ENCODE measurements around the gene MET.
A peak's percentile ranks its signal among the peaks of the same experiment; 100 is the strongest.
"Not testable (repeated sequence)": the region's sequence is repeated elsewhere in the genome, so short reads cannot be mapped to it uniquely, and the experiment has no call there.

MET gene

DNA sequence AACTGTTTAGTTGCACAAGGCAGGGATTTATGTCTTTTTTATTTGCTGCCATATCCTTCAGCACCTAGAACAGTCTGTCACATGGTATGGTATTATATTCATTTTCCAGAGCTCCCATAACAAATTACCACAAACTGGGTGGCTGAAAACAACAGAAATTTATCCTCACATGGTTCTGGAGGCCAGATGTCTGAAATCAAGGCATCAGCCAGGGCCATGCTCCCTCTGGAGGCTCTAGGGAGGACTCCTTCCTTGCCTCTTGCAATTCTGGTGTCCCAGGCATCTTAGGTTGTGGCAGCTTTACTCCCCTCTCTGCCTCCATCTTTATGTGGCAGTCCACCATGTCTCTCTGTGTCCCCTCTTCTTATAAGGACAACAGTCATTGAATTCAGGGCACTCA lies 43.1 kb downstream of the MET start:
- Histone ChIP-seq H3K36me3 (ENCODE audit: control insufficient read depth in 1 of 2, insufficient read depth in 2 of 2, low read length in 2 of 2) (no peaks in the 10 kb centered on the region), H2BK12ac (ENCODE audit: low read length) (no peak overlapping the region), H3K79me2 (ENCODE audit: control insufficient read depth, insufficient read depth, low read length, poor library complexity) (no peaks in the 10 kb centered on the region), H2BK120ac (ENCODE audit: insufficient read depth, low read length, poor library complexity) (no peak overlapping the region), H3K4me3 (ENCODE audit: low read depth, low read length) (no peak overlapping the region), H3K9ac (ENCODE audit: low read length) (no peak overlapping the region), H4K12ac (ENCODE audit: low read depth, low read length) (no peak overlapping the region), H4K91ac (ENCODE audit: low read depth, low read length) (no peak overlapping the region), H2BK5ac (ENCODE audit: low read depth, low read length, poor library complexity) (no peak overlapping the region), H2AFZ (ENCODE audit: insufficient read depth, low read length, poor library complexity) (no peak overlapping the region), H3K27ac (ENCODE audit: low read depth, low read length) (no peak overlapping the region), H3K14ac (ENCODE audit: low read length) (no peak overlapping the region), H3K4me1 (ENCODE audit: control insufficient read depth in 1 of 2, insufficient read depth in 2 of 2, low read length in 2 of 2) (peaks cover 0 to 7% of the 10 kb centered on the region in 2 experiments), H3K4me2 (ENCODE audit: low read length) (no peak overlapping the region), H2AK5ac (ENCODE audit: low read length) (no peak overlapping the region), H3K23ac (ENCODE audit: low read length) (no peak overlapping the region), H3K9me3 (ENCODE audit: insufficient read depth, low read depth, low read length) (no peaks in the 10 kb centered on the region), H3K79me1 (ENCODE audit: low read length) (no peaks in the 10 kb centered on the region), H4K8ac (ENCODE audit: low read depth, low read length) (no peak overlapping the region), H3K4ac (ENCODE audit: low read depth, low read length) (no peak overlapping the region), H3K18ac (ENCODE audit: low read length) (no peak overlapping the region), H3K27me3 (ENCODE audit: insufficient read depth, low read length) (no peaks in the 10 kb centered on the region)
- DNase-seq = no peak

DNA sequence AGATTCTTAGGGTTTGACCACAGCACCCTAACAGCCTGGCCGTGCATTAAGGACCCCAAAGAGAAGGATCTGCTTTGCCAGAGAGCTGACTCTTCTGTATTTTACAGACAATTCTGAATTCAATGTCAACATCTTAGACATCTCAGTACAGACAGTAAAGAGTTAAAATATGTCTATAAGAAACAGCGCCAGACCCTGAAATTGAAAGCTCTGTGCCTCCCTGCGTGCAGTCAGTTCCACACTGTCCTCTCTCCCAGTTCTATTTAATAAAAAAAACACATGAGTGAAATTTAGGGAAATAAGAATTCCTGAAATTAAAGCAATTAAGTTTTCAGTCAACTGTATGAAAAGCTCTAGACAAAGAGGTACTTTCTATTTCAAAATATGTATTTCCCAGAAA lies 45.1 kb downstream of the MET start:
- H3K79me2 ChIP-seq (ENCODE audit: control insufficient read depth, insufficient read depth, low read length, poor library complexity) = no peaks in the 10 kb centered on the region
- H3K36me3 ChIP-seq (ENCODE audit: control insufficient read depth in 1 of 2, insufficient read depth in 2 of 2, low read length in 2 of 2) = no peaks in the 10 kb centered on the region
- H3K9me3 ChIP-seq (ENCODE audit: insufficient read depth, low read depth, low read length) = no peaks in the 10 kb centered on the region
- no CpG with 5 or more reads among the region's 3 CpGs for WGBS (ENCODE audit: extremely low coverage, insufficient coverage, insufficient read length)
- no peak overlapping the region for H3K4ac ChIP-seq (ENCODE audit: low read depth, low read length)
- H2BK12ac ChIP-seq (ENCODE audit: low read length) = no peak overlapping the region
- no peak overlapping the region for H4K91ac ChIP-seq (ENCODE audit: low read depth, low read length)
- no peak overlapping the region for H3K4me3 ChIP-seq (ENCODE audit: low read depth, low read length)
- H3K18ac ChIP-seq (ENCODE audit: low read length) = no peak overlapping the region
- H3K27me3 ChIP-seq (ENCODE audit: insufficient read depth, low read length) = no peaks in the 10 kb centered on the region
- no peak for DNase-seq
- H3K79me1 ChIP-seq (ENCODE audit: low read length) = no peaks in the 10 kb centered on the region
- no peak overlapping the region for H3K27ac ChIP-seq (ENCODE audit: low read depth, low read length)
- H2BK5ac ChIP-seq (ENCODE audit: low read depth, low read length, poor library complexity) = no peak overlapping the region
- H3K14ac ChIP-seq (ENCODE audit: low read length) = no peak overlapping the region
- H4K8ac ChIP-seq (ENCODE audit: low read depth, low read length) = no peak overlapping the region
- H3K4me1 ChIP-seq (ENCODE audit: control insufficient read depth in 1 of 2, insufficient read depth in 2 of 2, low read length in 2 of 2) = peaks cover 0 to 4% of the 10 kb centered on the region in 2 experiments
- no peak overlapping the region for H4K12ac ChIP-seq (ENCODE audit: low read depth, low read length)
- no peak overlapping the region for H3K9ac ChIP-seq (ENCODE audit: low read length)
- no peak overlapping the region for H2BK120ac ChIP-seq (ENCODE audit: insufficient read depth, low read length, poor library complexity)
- no peak overlapping the region for H2AFZ ChIP-seq (ENCODE audit: insufficient read depth, low read length, poor library complexity)
- H3K4me2 ChIP-seq (ENCODE audit: low read length) = no peak overlapping the region
- no peak overlapping the region for H3K23ac ChIP-seq (ENCODE audit: low read length)
- H2AK5ac ChIP-seq (ENCODE audit: low read length) = no peak overlapping the region

DNA sequence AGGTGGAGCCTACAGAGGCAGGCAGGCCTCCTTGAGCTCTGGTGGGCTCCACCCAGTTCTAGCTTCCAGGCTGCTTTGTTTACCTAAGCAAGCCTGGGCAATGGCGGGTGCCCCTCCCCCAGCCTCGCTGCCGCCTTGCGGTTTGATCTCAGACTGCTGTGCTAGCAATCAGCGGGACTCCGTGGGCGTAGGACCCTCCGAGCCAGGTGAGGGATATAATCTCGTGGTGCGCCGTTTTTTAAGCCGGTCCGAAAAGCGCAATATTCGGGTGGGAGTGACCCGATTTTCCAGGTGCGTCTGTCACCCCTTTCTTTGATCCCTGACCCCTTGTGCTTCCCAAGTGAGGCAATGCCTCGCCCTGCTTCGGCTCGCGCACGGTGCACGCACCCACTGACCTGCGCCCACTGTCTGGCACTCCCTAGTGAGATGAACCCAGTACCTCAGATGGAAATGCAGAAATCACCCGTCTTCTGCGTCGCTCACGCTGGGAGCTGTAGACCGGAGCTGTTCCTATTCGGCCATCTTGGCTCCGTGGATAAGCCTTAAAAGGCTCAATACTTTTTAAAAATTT lies 52.0 kb downstream of the MET start:
- H2BK120ac ChIP-seq (ENCODE audit: insufficient read depth, low read length, poor library complexity); H3K18ac ChIP-seq (ENCODE audit: low read length); H3K27ac ChIP-seq (ENCODE audit: low read depth, low read length); H3K4me3 ChIP-seq (ENCODE audit: low read depth, low read length); H3K23ac ChIP-seq (ENCODE audit: low read length); H3K36me3 ChIP-seq (ENCODE audit: control insufficient read depth in 1 of 2, insufficient read depth in 2 of 2, low read length in 2 of 2); H3K4me2 ChIP-seq (ENCODE audit: low read length); H2BK5ac ChIP-seq (ENCODE audit: low read depth, low read length, poor library complexity); H2AFZ ChIP-seq (ENCODE audit: insufficient read depth, low read length, poor library complexity); DNase-seq; H2BK12ac ChIP-seq (ENCODE audit: low read length); H3K27me3 ChIP-seq (ENCODE audit: insufficient read depth, low read length); H3K14ac ChIP-seq (ENCODE audit: low read length); H3K79me1 ChIP-seq (ENCODE audit: low read length); H4K91ac ChIP-seq (ENCODE audit: low read depth, low read length); H2AK5ac ChIP-seq (ENCODE audit: low read length); H4K8ac ChIP-seq (ENCODE audit: low read depth, low read length); H3K4me1 ChIP-seq (ENCODE audit: control insufficient read depth in 1 of 2, insufficient read depth in 2 of 2, low read length in 2 of 2); H3K4ac ChIP-seq (ENCODE audit: low read depth, low read length); H3K9me3 ChIP-seq (ENCODE audit: insufficient read depth, low read depth, low read length); H3K9ac ChIP-seq (ENCODE audit: low read length); H4K12ac ChIP-seq (ENCODE audit: low read depth, low read length); H3K79me2 ChIP-seq (ENCODE audit: control insufficient read depth, insufficient read depth, low read length, poor library complexity): not testable (repeated sequence)
- WGBS (ENCODE audit: extremely low coverage, insufficient coverage, insufficient read length) = no CpG with 5 or more reads among the region's 31 CpGs

DNA sequence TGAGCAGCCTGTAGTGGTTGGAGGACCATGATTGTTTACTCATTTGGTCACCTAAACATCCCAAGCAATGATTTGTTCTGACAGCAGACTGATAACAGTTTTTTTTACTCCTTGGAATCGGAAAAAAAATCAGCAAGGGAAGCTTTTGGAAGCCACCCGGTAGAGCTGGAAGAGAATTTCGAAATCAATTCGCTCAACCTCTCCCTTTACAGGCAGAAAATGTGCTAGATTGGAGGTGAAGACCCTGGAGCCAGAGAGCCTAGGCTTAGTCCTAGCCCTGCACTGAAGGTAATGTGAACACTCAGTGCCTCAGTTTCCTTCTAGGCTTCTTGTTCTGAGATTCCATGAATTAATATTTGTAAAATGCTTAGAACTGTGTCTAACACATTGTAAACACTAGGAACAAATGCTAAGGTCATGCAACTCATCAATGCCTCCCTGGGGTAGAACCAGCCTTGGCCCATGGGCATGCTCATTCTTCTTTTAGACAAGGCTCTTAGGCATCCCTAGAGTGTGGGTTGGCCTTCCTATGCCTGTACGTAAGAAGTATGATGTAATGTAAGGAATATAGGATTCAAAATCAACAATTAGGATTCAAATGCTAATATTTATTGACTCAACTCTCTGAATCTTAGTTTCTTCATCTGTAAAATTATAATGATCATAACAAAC lies 52.7 kb downstream of the MET start:
- H2BK5ac ChIP-seq (ENCODE audit: low read depth, low read length, poor library complexity) = no peak overlapping the region
- no peak overlapping the region for H2AFZ ChIP-seq (ENCODE audit: insufficient read depth, low read length, poor library complexity)
- H3K23ac ChIP-seq (ENCODE audit: low read length) = no peak overlapping the region
- no peaks in the 10 kb centered on the region for H3K79me2 ChIP-seq (ENCODE audit: control insufficient read depth, insufficient read depth, low read length, poor library complexity)
- peak in 1 of 2 donors; percentile 37 for DNase-seq
- WGBS (ENCODE audit: extremely low coverage, insufficient coverage, insufficient read length) = no CpG with 5 or more reads among the region's 5 CpGs
- H3K9me3 ChIP-seq (ENCODE audit: insufficient read depth, low read depth, low read length) = no peaks in the 10 kb centered on the region
- no peak overlapping the region for H3K14ac ChIP-seq (ENCODE audit: low read length)
- H3K36me3 ChIP-seq (ENCODE audit: control insufficient read depth in 1 of 2, insufficient read depth in 2 of 2, low read length in 2 of 2) = no peaks in the 10 kb centered on the region
- no peaks in the 10 kb centered on the region for H3K4me1 ChIP-seq (ENCODE audit: control insufficient read depth in 1 of 2, insufficient read depth in 2 of 2, low read length in 2 of 2)
- H4K91ac ChIP-seq (ENCODE audit: low read depth, low read length) = no peak overlapping the region
- H3K9ac ChIP-seq (ENCODE audit: low read length) = no peak overlapping the region
- H3K4ac ChIP-seq (ENCODE audit: low read depth, low read length) = no peak overlapping the region
- H3K27me3 ChIP-seq (ENCODE audit: insufficient read depth, low read length) = no peaks in the 10 kb centered on the region
- H3K4me3 ChIP-seq (ENCODE audit: low read depth, low read length) = no peak overlapping the region
- H2BK12ac ChIP-seq (ENCODE audit: low read length) = no peak overlapping the region
- H2BK120ac ChIP-seq (ENCODE audit: insufficient read depth, low read length, poor library complexity) = no peak overlapping the region
- no peak overlapping the region for H4K8ac ChIP-seq (ENCODE audit: low read depth, low read length)
- H2AK5ac ChIP-seq (ENCODE audit: low read length) = no peak overlapping the region
- no peak overlapping the region for H4K12ac ChIP-seq (ENCODE audit: low read depth, low read length)
- H3K4me2 ChIP-seq (ENCODE audit: low read length) = no peak overlapping the region
- H3K18ac ChIP-seq (ENCODE audit: low read length) = no peak overlapping the region
- H3K27ac ChIP-seq (ENCODE audit: low read depth, low read length) = no peak overlapping the region
- no peaks in the 10 kb centered on the region for H3K79me1 ChIP-seq (ENCODE audit: low read length)
